DND-41 (cell line): ENCODE data around the gene COA4.

Source experiments
- ATAC-seq: fragments of 200-7000 bp; cut with Tn5 transposase; 3 replicates; pipeline ENCODE4 v1.9.1; 2021; ENCODE audit warnings: low read depth; ENCODE audit not compliant: insufficient read depth
- DNase-seq: peaks from one replicate; pipeline ENCODE4 v3.0.0-alpha.2; 2020
- H2AFZ ChIP-seq: 2 replicates; pipeline ENCODE4 v1.6.0; 2012; ENCODE audit warnings: low read depth, low read length
- H3K27ac ChIP-seq: 2 replicates; pipeline ENCODE4 v1.5.1; 2012; ENCODE audit warnings: low read length, inconsistent platforms
- H3K27me3 ChIP-seq: fragments of 200-600 bp; sonication (generic); 2 replicates; pipeline ENCODE4 v1.6.0; 2012; ENCODE audit warnings: low read length, mild to moderate bottlenecking, inconsistent platforms; ENCODE audit not compliant: insufficient read depth, poor library complexity
- H3K36me3 ChIP-seq: 2 replicates; pipeline ENCODE4 v1.5.1; 2012; ENCODE audit warnings: low read length, inconsistent platforms; ENCODE audit not compliant: insufficient read depth
- H3K4me1 ChIP-seq: 2 replicates; pipeline ENCODE4 v1.5.1; 2012; ENCODE audit warnings: mild to moderate bottlenecking, low read length; ENCODE audit not compliant: insufficient read depth
- H3K4me2 ChIP-seq: 2 replicates; pipeline ENCODE4 v1.6.0; 2012; ENCODE audit warnings: mild to moderate bottlenecking, moderate library complexity, low read length, inconsistent platforms; ENCODE audit not compliant: insufficient read depth
- H3K4me3 ChIP-seq, 2 experiments: fragments of 200-600 bp in 1 of 2; shearing (Covaris generic) in 1 of 2; 2 replicates each; pipeline ENCODE4 v1.5.1; 2012 to 2016; ENCODE audit warnings: inconsistent platforms in 2 of 2, low read length in 2 of 2, mild to moderate bottlenecking in 2 of 2, low read depth in 1 of 2, moderate library complexity in 1 of 2
- H3K79me2 ChIP-seq: 2 replicates; pipeline ENCODE4 v1.6.0; 2012; ENCODE audit warnings: low read length, inconsistent platforms; ENCODE audit not compliant: insufficient read depth
- H3K9ac ChIP-seq: 2 replicates; pipeline ENCODE4 v1.6.0; 2012; ENCODE audit warnings: low read depth, mild to moderate bottlenecking, inconsistent platforms, low read length, moderate library complexity
- H3K9me3 ChIP-seq: 2 replicates; pipeline ENCODE4 v1.5.1; 2012; ENCODE audit warnings: low read length, moderate library complexity, mild to moderate bottlenecking, inconsistent platforms; ENCODE audit not compliant: insufficient read depth, severe bottlenecking
- H4K20me1 ChIP-seq: 2 replicates; pipeline ENCODE4 v1.6.0; 2012; ENCODE audit warnings: low read length; ENCODE audit not compliant: insufficient read depth
- EZH2 ChIP-seq: IDR thresholded peaks from 3 replicates; pipeline ENCODE4 v1.6.1; 2012; ENCODE audit warnings: borderline replicate concordance, low read depth, mild to moderate bottlenecking, moderate library complexity, low read length, inconsistent platforms; ENCODE audit not compliant: severe bottlenecking
- TF ChIP-seq, protein P1 (sequence below): IDR thresholded peaks from 2 replicates; pipeline ENCODE4 v1.5.1; 2012; ENCODE audit warnings: borderline replicate concordance, low read length, moderate library complexity, mild to moderate bottlenecking; ENCODE audit not compliant: poor library complexity, severe bottlenecking; ENCODE audit errors: extremely low read depth

Gene COA4

DNA sequence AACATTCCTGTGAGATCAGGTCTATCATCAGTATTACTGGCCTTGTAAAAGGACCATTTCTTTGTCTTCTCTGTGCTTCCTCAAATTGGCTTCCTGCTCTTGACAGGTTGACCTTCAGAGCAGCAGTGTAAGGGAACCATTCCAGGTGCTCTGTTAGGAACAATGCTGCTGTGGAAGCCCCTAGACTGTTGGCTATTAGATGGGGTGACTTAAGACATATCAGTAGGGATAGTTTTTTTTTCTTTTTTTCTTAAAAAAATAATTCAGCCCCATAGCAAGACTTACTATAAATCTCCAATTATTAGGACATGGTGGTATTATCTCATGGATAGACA is 37.6 kb downstream of the COA4 start:
- Histone ChIP-seq H3K27me3 (no peaks in the 10 kb centered on the region), H3K9ac (no peak overlapping the region), H4K20me1 (no peaks in the 10 kb centered on the region), H3K4me1 (no peaks in the 10 kb centered on the region), H3K79me2 (no peaks in the 10 kb centered on the region), H3K4me3 (no peak overlapping the region), H3K4me2 (no peak overlapping the region), H2AFZ (no peak overlapping the region), H3K27ac (no peak overlapping the region), H3K9me3 (no peaks in the 10 kb centered on the region), H3K36me3 (peaks cover 19% of the 10 kb centered on the region)
- ATAC-seq, result no peak
- no peak for TF ChIP-seq EZH2
- TF ChIP-seq, protein P1, sequence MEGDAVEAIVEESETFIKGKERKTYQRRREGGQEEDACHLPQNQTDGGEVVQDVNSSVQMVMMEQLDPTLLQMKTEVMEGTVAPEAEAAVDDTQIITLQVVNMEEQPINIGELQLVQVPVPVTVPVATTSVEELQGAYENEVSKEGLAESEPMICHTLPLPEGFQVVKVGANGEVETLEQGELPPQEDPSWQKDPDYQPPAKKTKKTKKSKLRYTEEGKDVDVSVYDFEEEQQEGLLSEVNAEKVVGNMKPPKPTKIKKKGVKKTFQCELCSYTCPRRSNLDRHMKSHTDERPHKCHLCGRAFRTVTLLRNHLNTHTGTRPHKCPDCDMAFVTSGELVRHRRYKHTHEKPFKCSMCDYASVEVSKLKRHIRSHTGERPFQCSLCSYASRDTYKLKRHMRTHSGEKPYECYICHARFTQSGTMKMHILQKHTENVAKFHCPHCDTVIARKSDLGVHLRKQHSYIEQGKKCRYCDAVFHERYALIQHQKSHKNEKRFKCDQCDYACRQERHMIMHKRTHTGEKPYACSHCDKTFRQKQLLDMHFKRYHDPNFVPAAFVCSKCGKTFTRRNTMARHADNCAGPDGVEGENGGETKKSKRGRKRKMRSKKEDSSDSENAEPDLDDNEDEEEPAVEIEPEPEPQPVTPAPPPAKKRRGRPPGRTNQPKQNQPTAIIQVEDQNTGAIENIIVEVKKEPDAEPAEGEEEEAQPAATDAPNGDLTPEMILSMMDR, result no peak
- DNase-seq, result no peak

- no peaks in the 10 kb centered on the region for H3K4me1 ChIP-seq
- H3K4me2 ChIP-seq, result no peak overlapping the region
- no peak overlapping the region for H3K4me3 ChIP-seq
- no peak overlapping the region for H2AFZ ChIP-seq
- H3K9ac ChIP-seq, result no peak overlapping the region
- no peaks in the 10 kb centered on the region for H3K79me2 ChIP-seq
- no peaks in the 10 kb centered on the region for H3K27me3 ChIP-seq
- no peak for DNase-seq
- ATAC-seq, result no peak
- peaks cover 16% of the 10 kb centered on the region for H3K36me3 ChIP-seq
- H3K27ac ChIP-seq, result no peak overlapping the region
- H3K9me3 ChIP-seq, result no peaks in the 10 kb centered on the region
- no peak for TF ChIP-seq EZH2
- TF ChIP-seq, protein P1, result no peak
- H4K20me1 ChIP-seq, result no peaks in the 10 kb centered on the region
Measured at GRCh38 chr11:73838443-73839122, 38.1 kb downstream of the COA4 start.

DNA sequence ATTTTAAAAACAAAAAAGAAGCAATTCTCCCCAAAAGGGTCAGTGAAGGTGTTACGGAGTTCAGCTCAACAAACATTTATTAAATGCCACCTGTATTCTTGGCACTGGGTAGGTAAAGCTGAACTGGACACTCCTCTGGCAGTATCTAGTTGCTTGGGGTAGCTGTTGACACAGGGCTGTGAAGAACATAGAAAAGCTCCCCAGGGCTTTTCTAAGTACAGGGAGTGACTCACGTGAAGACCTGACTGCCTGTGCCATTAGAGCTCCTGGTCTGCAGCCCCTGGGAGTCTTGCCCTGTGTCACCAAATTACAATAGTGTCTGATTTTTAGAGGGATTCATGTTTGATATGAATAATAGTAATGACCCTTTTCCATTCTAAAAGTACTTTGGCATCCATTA is 43.6 kb downstream of the COA4 start:
- Histone ChIP-seq H3K27ac (no peak overlapping the region), H3K9me3 (no peaks in the 10 kb centered on the region), H3K4me2 (no peak overlapping the region), H3K36me3 (peaks cover 30% of the 10 kb centered on the region; the same call in 1 of the 2 replicates), H3K4me1 (no peaks in the 10 kb centered on the region), H2AFZ (no peak overlapping the region), H3K79me2 (no peaks in the 10 kb centered on the region), H3K27me3 (no peaks in the 10 kb centered on the region), H3K9ac (no peak overlapping the region), H4K20me1 (no peaks in the 10 kb centered on the region), H3K4me3 (no peak overlapping the region)
- no peak for TF ChIP-seq EZH2
- TF ChIP-seq, protein P1, result no peak
- no peak for ATAC-seq
- no peak for DNase-seq
